T-cell (primary cell): ENCODE results near the gene F11R. TPM values are rescaled to one million over a fixed set of nuclear protein-coding genes. Genes with fewer than 3 reads are reported as not detected.

Experiments used
- ATAC-seq, 4 experiments: fragments of 200-7000 bp in 3 of 4; fragments of 150-1000 bp in 1 of 4; cut with Tn5 transposase; replicated peaks in 1 of 4; 1 replicate in 3 of 4; 2 replicates in 1 of 4; pipeline ENCODE4 v1.10.0; 2021; ENCODE audit warnings: moderate library complexity in 3 of 4, mild to moderate bottlenecking in 2 of 4, moderate number of reproducible peaks in 1 of 4
- CTCF ChIA-PET, 2 donors: fragments of 300-600 bp; sonication (Branson Sonifier 250); formaldehyde crosslinking; loops; one replicate each; lab custom pipeline; 2022; ENCODE audit warnings: antibody characterized with exemption in 2 of 2; lab: Charles Lee
- POLR2A ChIA-PET, 2 donors: fragments of 300-600 bp; sonication (Branson Sonifier 250); formaldehyde crosslinking; loops; one replicate each; lab custom pipeline; 2022; ENCODE audit warnings: antibody characterized with exemption in 2 of 2; lab: Charles Lee
- DNase-seq, 35 experiments: peaks; one replicate each; pipeline versions ENCODE4 v3.0.0 to v3.0.0-alpha.2; 2013 to 2023
- H3K27ac ChIP-seq: one replicate; pipeline ENCODE4 v1.5.1; 2013; ENCODE audit warnings: low read length
- H3K27me3 ChIP-seq, 2 experiments: replicated peaks in 1 of 2; 1 replicate in 1 of 2; 2 replicates in 1 of 2; pipeline versions ENCODE4 v1.6.1 to v1.7.0; 2013; ENCODE audit warnings: low read length in 1 of 2, mixed read lengths in 1 of 2; ENCODE audit not compliant: control insufficient read depth in 2 of 2, insufficient read depth in 2 of 2; ENCODE audit errors: extremely low read depth in 1 of 2
- H3K36me3 ChIP-seq, 2 donors: 1 replicate in 1 of 2; 2 replicates in 1 of 2; pipeline versions ENCODE4 v1.6.1 to v1.7.0; 2013; ENCODE audit warnings: low read length in 1 of 2; ENCODE audit not compliant: control insufficient read depth in 2 of 2, insufficient read depth in 1 of 2; ENCODE audit errors: extremely low read depth in 1 of 2
- H3K4me1 ChIP-seq, 2 experiments: 1 replicate in 1 of 2; 2 replicates in 1 of 2; pipeline versions ENCODE4 v1.6.1 to v1.7.0; 2013; ENCODE audit warnings: low read length in 2 of 2, mixed read lengths in 1 of 2; ENCODE audit not compliant: insufficient read depth in 2 of 2, control insufficient read depth in 1 of 2; ENCODE audit errors: extremely low read depth in 1 of 2
- H3K4me3 ChIP-seq, 2 donors: 1 replicate in 1 of 2; 2 replicates in 1 of 2; pipeline versions ENCODE4 v1.5.1 to v1.7.0; 2013; ENCODE audit warnings: mild to moderate bottlenecking in 2 of 2, low read length in 1 of 2, moderate library complexity in 1 of 2; ENCODE audit not compliant: control insufficient read depth in 1 of 2; ENCODE audit errors: extremely low read depth in 1 of 2
- H3K9me3 ChIP-seq: 2 replicates; pipeline ENCODE4 v1.7.0; 2013
- H3K27ac Mint-ChIP-seq, 2 donors: one replicate each; pipeline ENCODE4 v1.8.0; 2020 to 2021; ENCODE audit warnings: mild to moderate bottlenecking in 2 of 2, mixed read lengths in 2 of 2
- H3K27me3 Mint-ChIP-seq, 2 donors: one replicate each; pipeline ENCODE4 v1.8.0; 2021 to 2022; ENCODE audit warnings: mixed read lengths in 2 of 2
- H3K36me3 Mint-ChIP-seq: one replicate; pipeline ENCODE4 v1.8.0; 2021; ENCODE audit warnings: mixed read lengths
- H3K4me1 Mint-ChIP-seq, 3 donors: one replicate each; pipeline ENCODE4 v1.8.0; 2020 to 2022; ENCODE audit warnings: mixed read lengths in 3 of 3, mild to moderate bottlenecking in 1 of 3
- H3K4me3 Mint-ChIP-seq, 3 donors: one replicate each; pipeline ENCODE4 v1.8.0; 2020 to 2022; ENCODE audit warnings: mild to moderate bottlenecking in 3 of 3, mixed read lengths in 3 of 3, moderate library complexity in 3 of 3
- H3K9me3 Mint-ChIP-seq, 3 donors: one replicate each; pipeline ENCODE4 v1.8.0; 2020 to 2022; ENCODE audit warnings: mixed read lengths in 3 of 3
- WGBS: methylation state at CpG from one replicate; pipeline ENCODE4 v1.1.5; 2013; ENCODE audit warnings: missing lambda C conversion rate; ENCODE audit not compliant: insufficient coverage; 5-methylcytosine and 5-hydroxymethylcytosine counted together
- total RNA-seq, 35 experiments: library from RNA in 6 of 35; stranded (reverse) in 6 of 35; fragments of 120-200 nt in 1 of 35; gene quantifications; one replicate each; pipeline versions ENCODE4 v1.2.1 to v1.2.4 and lab custom pipeline; 2013 to 2026

The F11R gene
- total RNA-seq, 5 donors from 2014 or later (not counting 1 experiment from before 2014, with no cell fraction given): 14.6 to 21.0 (median 18.7) TPM

- Histone ChIP-seq H3K27ac (no peak overlapping the region), H3K36me3 (no peaks in the 10 kb centered on the region), H3K27me3 (peaks cover 0 to 45% of the 10 kb centered on the region in 2 experiments), H3K4me3 (no peak overlapping the region), H3K4me1 (peaks cover 0 to 11% of the 10 kb centered on the region in 2 experiments), H3K9me3 (no peaks in the 10 kb centered on the region)
- Mint-ChIP-seq H3K36me3 (no peaks in the 10 kb centered on the region), H3K9me3 (no peaks in the 10 kb centered on the region), H3K4me1 (peaks cover 10 to 14% (median 10%) of the 10 kb centered on the region in 3 donors), H3K27me3 (peaks cover 24 to 31% of the 10 kb centered on the region in 2 donors), H3K4me3 (no peak overlapping the region), H3K27ac (no peak overlapping the region)
- ChIA-PET POLR2A (no interaction called here), CTCF (interaction anchor here in 1 of 2 donors (0.5 to 0.6 kb wide), 2 partner anchors 8 to 262 kb away, joined by 3 to 4 read pairs; no protein-coding TSS in a partner anchor)
- ATAC-seq (no peak), DNase-seq (no peak)
- WGBS: no CpG with 5 or more reads among the region's 2 CpGs
These were observed 41.7 kb downstream of the F11R start for GRCh38 chr1:160979286-160979685.

- WGBS: no CpG with 5 or more reads among the region's 11 CpGs
- peaks cover 23 to 32% of the 10 kb centered on the region in 2 donors for H3K27me3 Mint-ChIP-seq
- H3K4me3 ChIP-seq: no peak overlapping the region
- H3K9me3 Mint-ChIP-seq: no peaks in the 10 kb centered on the region
- ChIA-PET CTCF (interaction anchor here (0.6 to 0.9 kb wide), 2 partner anchors 8 to 13 kb away, joined by 3 to 4 read pairs; no protein-coding TSS in a partner anchor), POLR2A (no interaction called here)
- no peaks in the 10 kb centered on the region for H3K36me3 Mint-ChIP-seq
- DNase-seq (no peak), ATAC-seq (no peak)
- H3K27ac Mint-ChIP-seq: no peak overlapping the region
- no peaks in the 10 kb centered on the region for H3K36me3 ChIP-seq
- peaks cover 0 to 41% of the 10 kb centered on the region in 2 experiments for H3K27me3 ChIP-seq
- no peak overlapping the region for H3K4me3 Mint-ChIP-seq
- H3K27ac ChIP-seq: no peak overlapping the region
- peaks cover 0 to 11% of the 10 kb centered on the region in 2 experiments for H3K4me1 ChIP-seq
- H3K4me1 Mint-ChIP-seq: peaks cover 10 to 14% (median 10%) of the 10 kb centered on the region in 3 donors
- H3K9me3 ChIP-seq: no peaks in the 10 kb centered on the region
These were observed 42.4 kb downstream of the F11R start for GRCh38 chr1:160978510-160978927.

GRCh38 chr1:160975026-160975425 is 45.9 kb downstream of the F11R start:
- ATAC-seq (no peak), DNase-seq (no peak)
- no peak overlapping the region for H3K27ac Mint-ChIP-seq
- peaks cover 0 to 16% of the 10 kb centered on the region in 2 experiments for H3K27me3 ChIP-seq
- no peak overlapping the region for H3K4me3 ChIP-seq
- no peaks in the 10 kb centered on the region for H3K36me3 ChIP-seq
- H3K4me1 Mint-ChIP-seq: no peaks in the 10 kb centered on the region
- no peak overlapping the region for H3K4me3 Mint-ChIP-seq
- ChIA-PET POLR2A (no interaction called here), CTCF (no interaction called here)
- no peak overlapping the region for H3K27ac ChIP-seq
- no CpG with 5 or more reads among the region's 2 CpGs for WGBS
- H3K27me3 Mint-ChIP-seq: peaks cover 3 to 8% of the 10 kb centered on the region in 2 donors
- H3K4me1 ChIP-seq: no peaks in the 10 kb centered on the region
- no peaks in the 10 kb centered on the region for H3K36me3 Mint-ChIP-seq
- H3K9me3 ChIP-seq: no peaks in the 10 kb centered on the region
- H3K9me3 Mint-ChIP-seq: no peaks in the 10 kb centered on the region

GRCh38 chr1:160973491-160973890 is 47.5 kb downstream of the F11R start:
- Histone ChIP-seq H3K27me3 (peaks cover 0 to 13% of the 10 kb centered on the region in 2 experiments), H3K4me1 (no peaks in the 10 kb centered on the region), H3K27ac (no peak overlapping the region), H3K36me3 (no peaks in the 10 kb centered on the region), H3K4me3 (no peak overlapping the region), H3K9me3 (no peaks in the 10 kb centered on the region)
- ChIA-PET CTCF (interaction anchor here in 1 of 2 donors (0.7 kb wide), 1 partner anchor 105 kb away, joined by 3 read pairs; no protein-coding TSS in a partner anchor), POLR2A (interaction anchor here in 1 of 2 donors (0.6 kb wide), 2 partner anchors 66 to 168 kb away, joined by 3 to 9 read pairs; no protein-coding TSS in a partner anchor)
- WGBS: 100% methylated on average over 1 of the region's 4 CpGs
- Mint-ChIP-seq H3K27ac (no peak overlapping the region), H3K36me3 (no peaks in the 10 kb centered on the region), H3K4me3 (no peak overlapping the region), H3K9me3 (no peaks in the 10 kb centered on the region), H3K27me3 (peaks cover 3 to 8% of the 10 kb centered on the region in 2 donors), H3K4me1 (no peaks in the 10 kb centered on the region)
- no peak for ATAC-seq
- DNase-seq: no peak

- WGBS: 91% methylated on average over 1 of the region's 3 CpGs
- POLR2A ChIA-PET: interaction anchor here in 1 of 2 donors (0.6 kb wide), 2 partner anchors 65 to 167 kb away, joined by 3 to 9 read pairs; no protein-coding TSS in a partner anchor
- no peaks in the 10 kb centered on the region for H3K9me3 ChIP-seq
These were observed 48.0 kb downstream of the F11R start for GRCh38 chr1:160972939-160973338.

GRCh38 chr1:160971618-160972056 is 49.3 kb downstream of the F11R start:
- Histone ChIP-seq H3K27me3 (peaks cover 0 to 6% of the 10 kb centered on the region in 2 experiments), H3K27ac (no peak overlapping the region), H3K4me3 (no peak overlapping the region), H3K4me1 (no peaks in the 10 kb centered on the region), H3K36me3 (no peaks in the 10 kb centered on the region), H3K9me3 (no peaks in the 10 kb centered on the region)
- Mint-ChIP-seq H3K27ac (no peak overlapping the region), H3K27me3 (peaks cover 7 to 8% of the 10 kb centered on the region in 2 donors), H3K4me3 (no peak overlapping the region), H3K9me3 (no peaks in the 10 kb centered on the region), H3K36me3 (no peaks in the 10 kb centered on the region), H3K4me1 (no peaks in the 10 kb centered on the region)
- 37% methylated on average over 6 of the region's 6 CpGs for WGBS
- no peak for DNase-seq
- ChIA-PET CTCF (no interaction called here), POLR2A (no interaction called here)
- ATAC-seq: no peak

More at GRCh38 chr1:160972939-160973338, 48.0 kb downstream of the F11R start:
- no peaks in the 10 kb centered on the region for H3K9me3 Mint-ChIP-seq
- no peak for ATAC-seq
- H3K27ac ChIP-seq: no peak overlapping the region
- H3K4me1 Mint-ChIP-seq: no peaks in the 10 kb centered on the region
- CTCF ChIA-PET: interaction anchor here in 1 of 2 donors (0.7 kb wide), 1 partner anchor 104 kb away, joined by 3 read pairs; no protein-coding TSS in a partner anchor
- H3K4me3 ChIP-seq: no peak overlapping the region
- no peaks in the 10 kb centered on the region for H3K36me3 ChIP-seq
- no peak overlapping the region for H3K4me3 Mint-ChIP-seq
- no peaks in the 10 kb centered on the region for H3K36me3 Mint-ChIP-seq
- peaks cover 0 to 12% of the 10 kb centered on the region in 2 experiments for H3K27me3 ChIP-seq
- peaks cover 3 to 7% of the 10 kb centered on the region in 2 donors for H3K27me3 Mint-ChIP-seq
- H3K27ac Mint-ChIP-seq: no peak overlapping the region
- H3K4me1 ChIP-seq: no peaks in the 10 kb centered on the region
- DNase-seq: no peak
